Sigmoid colon (tissue), 7 donors: ENCODE data around the gene PRR15L. TPM values are rescaled to one million over a fixed set of nuclear protein-coding genes. Genes with fewer than 3 reads are reported as not detected.

Experiments used
- DNase-seq: peaks from one replicate; pipeline ENCODE4 v3.0.0-alpha.2; 2019
- H3K27ac ChIP-seq, 4 donors: fragments of 200-600 bp; sonication (generic); one replicate each; pipeline ENCODE4 v1.5.1; 2016 to 2019; ENCODE audit warnings: mild to moderate bottlenecking in 1 of 4
- H3K27me3 ChIP-seq, 3 donors: fragments of 200-600 bp; sonication (generic); one replicate each; pipeline ENCODE4 v1.5.1; 2019; ENCODE audit warnings: mild to moderate bottlenecking in 1 of 3
- H3K36me3 ChIP-seq, 4 donors: fragments of 200-600 bp; sonication (generic); one replicate each; pipeline ENCODE4 v1.5.1; 2016 to 2019
- H3K4me1 ChIP-seq, 4 donors: fragments of 200-600 bp; sonication (generic); one replicate each; pipeline ENCODE4 v1.5.1; 2017 to 2019
- H3K4me3 ChIP-seq, 4 donors: fragments of 200-600 bp; sonication (generic); one replicate each; pipeline ENCODE4 v1.5.1; 2017 to 2019; ENCODE audit warnings: mild to moderate bottlenecking in 2 of 4, moderate library complexity in 1 of 4
- H3K9me3 ChIP-seq, 4 donors: fragments of 200-600 bp in 3 of 4; sonication (generic) in 3 of 4; one replicate each; pipeline versions ENCODE4 v1.5.1 to v1.6.1; 2013 to 2019
- CTCF ChIP-seq, 4 experiments: fragments of 450-650 bp in 3 of 4; fragments of 200-600 bp in 1 of 4; IDR thresholded peaks; one replicate each; pipeline ENCODE4 v1.5.1; 2016 to 2019; ENCODE audit warnings: antibody characterized with exemption in 4 of 4, mild to moderate bottlenecking in 3 of 4, moderate library complexity in 2 of 4
- EP300 ChIP-seq, 4 donors: sonication (generic); formaldehyde crosslinking; IDR thresholded peaks; one replicate each; pipeline ENCODE4 v1.6.1; 2017; ENCODE audit warnings: antibody characterized with exemption in 4 of 4
- POLR2A ChIP-seq, 2 donors: fragments of 450-650 bp; IDR thresholded peaks; one replicate each; pipeline ENCODE4 v1.6.1; 2016; ENCODE audit warnings: antibody characterized with exemption in 2 of 2, mild to moderate bottlenecking in 2 of 2, moderate library complexity in 2 of 2
- POLR2AphosphoS5 ChIP-seq, 4 donors: sonication (generic); formaldehyde crosslinking; IDR thresholded peaks; one replicate each; pipeline ENCODE4 v1.6.1; 2017; ENCODE audit warnings: antibody characterized with exemption in 4 of 4
- WGBS, 2 donors: extraction: QIAGEN DNeasy Blood & Tissue Kit; methylation state at CpG; one replicate each; pipeline ENCODE4 v1.1.7; 2013; 5-methylcytosine and 5-hydroxymethylcytosine counted together
- intact Hi-C: fragments of 100-400 bp; cut with DNase I; formaldehyde crosslinking; loops from one replicate; pipeline ENCODE4 v1.15.1; 2023
- polyA plus RNA-seq, 3 donors: library from polyadenylated mRNA; stranded (reverse); fragments of 200-250 nt; gene quantifications; one replicate each; pipeline ENCODE4 v1.2.3, GENCODE V29; 2013
- total RNA-seq, 4 donors: library from RNA; depleted of rRNA; stranded (reverse); fragments of >200 nt; gene quantifications; one replicate each; pipeline ENCODE4 v1.1.0, GENCODE V29; 2016
- donor health status: healthy with polysubstance abuse.
- donor health status: Bipolar disorder and iron deficiency.
- donor health status: healthy.

The PRR15L gene
- total and polyA plus RNA-seq, 7 donors, result 0.36 to 334 (median 251) TPM; not detected in 3

GRCh38 chr17:47913050-47913449 is 44.6 kb downstream of the PRR15L start:
- DNase-seq, result no peak
- Histone ChIP-seq H3K27ac (no peak overlapping the region), H3K4me1 (peaks cover 0 to 25% (median 17%) of the 10 kb centered on the region in 4 donors), H3K9me3 (no peaks in the 10 kb centered on the region), H3K4me3 (no peak overlapping the region), H3K27me3 (no peaks in the 10 kb centered on the region), H3K36me3 (peaks cover 0 to 18% (median 2%) of the 10 kb centered on the region in 4 donors)
- TF ChIP-seq POLR2AphosphoS5 (IDR thresholded peaks at IDR 0.05) (no peak), POLR2A (IDR thresholded peaks at IDR 0.05) (no peak), CTCF (IDR thresholded peaks at IDR 0.05) (no peak), EP300 (IDR thresholded peaks at IDR 0.05) (no peak)
- intact Hi-C loops, result no loop called here
- WGBS, 2 donors, result 85 to 95% methylated on average over 2 of the region's 2 CpGs

GRCh38 chr17:47907932-47908562 is 49.6 kb downstream of the PRR15L start:
- Histone ChIP-seq H3K27me3 (no peaks in the 10 kb centered on the region), H3K9me3 (no peaks in the 10 kb centered on the region), H3K36me3 (no peaks in the 10 kb centered on the region), H3K4me1 (peaks cover 0 to 62% (median 58%) of the 10 kb centered on the region in 4 donors), H3K4me3 (no peak overlapping the region), H3K27ac (peak overlapping the region; percentile 81 to 90 (median 84))
- DNase-seq, result no peak
- TF ChIP-seq POLR2A (IDR thresholded peaks at IDR 0.05) (no peak), CTCF (IDR thresholded peaks at IDR 0.05) (no peak), POLR2AphosphoS5 (IDR thresholded peaks at IDR 0.05) (no peak), EP300 (IDR thresholded peaks at IDR 0.05) (no peak)
- 67 to 79% methylated on average over 8 of the region's 8 CpGs for WGBS, 2 donors
- intact Hi-C loops, result no loop called here

DNA sequence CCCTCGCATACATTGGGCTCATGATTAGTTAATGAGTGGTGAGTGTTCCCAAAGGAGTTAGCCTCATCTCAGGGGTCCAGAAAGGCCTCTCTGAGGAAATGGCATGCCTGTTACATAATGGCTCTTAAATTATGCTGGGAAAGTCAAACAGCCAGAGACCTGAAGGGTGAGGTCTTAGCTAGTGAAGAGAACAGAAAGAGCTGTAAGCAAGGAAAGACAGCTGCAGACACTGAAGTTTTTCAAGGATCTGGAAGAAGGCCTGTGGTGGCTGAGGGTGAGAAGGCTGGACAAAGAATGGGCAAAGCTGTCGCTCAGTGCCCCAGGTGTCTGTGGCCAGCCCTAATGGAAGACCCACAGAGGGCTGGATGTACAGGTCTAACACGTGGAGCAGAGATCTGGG is 51.2 kb downstream of the PRR15L start:
- no peak overlapping the region for H3K4me3 ChIP-seq
- 93 to 94% methylated on average over 3 of the region's 3 CpGs for WGBS, 2 donors
- TF ChIP-seq CTCF (IDR thresholded peaks at IDR 0.05), result no peak
- TF ChIP-seq EP300 (IDR thresholded peaks at IDR 0.05), result no peak
- TF ChIP-seq POLR2AphosphoS5 (IDR thresholded peaks at IDR 0.05), result no peak
- TF ChIP-seq POLR2A (IDR thresholded peaks at IDR 0.05), result no peak
- H3K4me1 ChIP-seq, result peaks cover 0 to 62% (median 58%) of the 10 kb centered on the region in 4 donors
- intact Hi-C loops, result no loop called here
- H3K27ac ChIP-seq, result peak overlapping the region; percentile 81 to 90 (median 84)
- no peak for DNase-seq
- no peaks in the 10 kb centered on the region for H3K36me3 ChIP-seq
- no peaks in the 10 kb centered on the region for H3K27me3 ChIP-seq
- no peaks in the 10 kb centered on the region for H3K9me3 ChIP-seq

DNA sequence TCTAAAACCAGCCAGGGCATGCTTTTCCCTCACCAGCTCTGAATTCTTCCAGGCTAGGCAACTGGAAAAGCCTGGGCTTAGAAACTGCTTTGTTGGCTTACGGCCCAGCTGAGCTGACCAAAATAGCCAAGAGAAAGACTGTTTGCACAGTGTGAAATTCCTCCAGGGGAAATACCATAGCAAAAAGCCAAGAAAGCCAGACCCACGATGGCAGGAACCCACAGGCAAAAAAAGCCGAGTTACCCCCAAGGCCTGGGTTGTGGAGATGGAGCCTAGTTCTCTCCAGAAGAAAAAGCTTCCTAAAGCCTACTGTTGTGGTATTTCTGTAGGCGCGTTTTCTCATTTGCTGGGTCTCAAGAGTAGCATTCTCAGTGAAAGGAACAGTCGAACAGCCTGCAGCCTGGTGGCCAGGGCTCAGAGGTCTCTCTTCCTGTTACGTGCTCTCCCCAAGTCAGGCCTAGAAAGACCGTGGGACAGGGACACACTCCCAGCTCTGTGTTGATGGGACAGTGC is 52.4 kb downstream of the PRR15L start:
- H3K4me3 ChIP-seq, result no peak overlapping the region
- no peaks in the 10 kb centered on the region for H3K9me3 ChIP-seq
- peaks cover 0 to 62% (median 58%) of the 10 kb centered on the region in 4 donors for H3K4me1 ChIP-seq
- intact Hi-C loops, result no loop called here
- H3K36me3 ChIP-seq, result no peaks in the 10 kb centered on the region
- WGBS, 2 donors, result 76 to 88% methylated on average over 8 of the region's 8 CpGs
- H3K27ac ChIP-seq, result peak overlapping the region; percentile 81 to 90 (median 84)
- TF ChIP-seq EP300 (IDR thresholded peaks at IDR 0.05) (no peak), POLR2AphosphoS5 (IDR thresholded peaks at IDR 0.05) (peak in 1 of 4 donors; percentile 15)
- DNase-seq, result peak; percentile 91
- no peaks in the 10 kb centered on the region for H3K27me3 ChIP-seq

DNA sequence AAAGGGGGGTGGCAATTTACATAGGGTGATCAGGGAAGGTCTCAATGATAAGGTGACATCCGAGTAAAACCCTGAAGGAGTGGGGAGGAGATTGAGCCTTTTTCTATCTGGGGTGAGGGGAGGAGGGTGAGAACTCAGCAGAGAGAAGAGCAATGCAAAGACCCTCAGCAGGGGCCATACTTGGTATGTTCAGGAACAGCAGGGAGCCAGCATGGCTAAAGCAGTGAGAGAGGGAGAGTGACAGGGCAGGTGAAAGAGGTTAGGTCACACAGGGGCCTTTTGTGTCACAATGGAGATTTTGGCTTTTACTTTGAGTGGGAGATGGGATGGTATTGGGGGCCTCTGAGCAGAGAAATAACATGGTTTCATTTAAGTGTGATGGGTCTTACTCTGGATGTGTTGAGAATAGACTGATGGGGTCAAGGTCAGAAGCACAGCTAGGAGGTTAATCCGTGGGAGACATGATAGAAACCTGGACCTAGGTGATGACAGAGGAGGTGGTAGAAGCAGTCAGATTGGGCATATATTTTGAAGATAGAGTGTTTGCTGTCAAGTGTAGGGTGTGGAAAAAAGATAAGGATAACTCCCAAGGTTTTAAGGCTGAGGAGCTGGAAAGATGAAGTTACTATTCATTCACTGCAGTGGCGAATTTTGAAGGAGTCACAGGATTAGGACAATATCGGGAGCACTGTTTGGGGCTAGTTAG is 55.5 kb downstream of the PRR15L start:
- WGBS, 2 donors, result 80 to 89% methylated on average over 4 of the region's 4 CpGs
- H3K36me3 ChIP-seq, result no peaks in the 10 kb centered on the region
- TF ChIP-seq POLR2AphosphoS5 (IDR thresholded peaks at IDR 0.05), result no peak
- no peak for TF ChIP-seq CTCF (IDR thresholded peaks at IDR 0.05)
- TF ChIP-seq EP300 (IDR thresholded peaks at IDR 0.05), result no peak
- TF ChIP-seq POLR2A (IDR thresholded peaks at IDR 0.05), result no peak
- no peak overlapping the region for H3K4me3 ChIP-seq
- peaks cover 0 to 56% (median 49%) of the 10 kb centered on the region in 4 donors for H3K4me1 ChIP-seq
- intact Hi-C loops, result no loop called here
- H3K9me3 ChIP-seq, result no peaks in the 10 kb centered on the region
- no peaks in the 10 kb centered on the region for H3K27me3 ChIP-seq
- DNase-seq, result no peak
- H3K27ac ChIP-seq, result no peak overlapping the region
